Activated T-helper 2 cell treated with anti-CD3 and anti-CD28 coated beads, Interferon-gamma antibody, Interleukin-2, Interleukin-4, amounts not matched to agents 10 μg/mL and 5 μg/mL and 100 μg/mL, durations not matched to agents 14 hours and 24 hours and 36 hours (primary cell): Measurements from ENCODE around the gene PDE8A. TPM values are rescaled to one million over a fixed set of nuclear protein-coding genes. Genes with fewer than 3 reads are reported as not detected.

Source experiments
- DNase-seq: peaks from one replicate; pipeline ENCODE4 v3.0.0; 2021; ENCODE audit warnings: low spot score
- H3K27ac Mint-ChIP-seq: one replicate; pipeline ENCODE4 v1.8.0; 2021; ENCODE audit warnings: mixed read lengths
- H3K27me3 Mint-ChIP-seq: one replicate; pipeline ENCODE4 v1.8.0; 2021; ENCODE audit warnings: low read depth, mixed read lengths
- H3K36me3 Mint-ChIP-seq: one replicate; pipeline ENCODE4 v1.8.0; 2021; ENCODE audit warnings: low read depth, mixed read lengths
- H3K4me1 Mint-ChIP-seq: one replicate; pipeline ENCODE4 v1.8.0; 2021; ENCODE audit warnings: low read depth, mixed read lengths
- H3K4me3 Mint-ChIP-seq: one replicate; pipeline ENCODE4 v1.8.0; 2021; ENCODE audit warnings: low read depth, mild to moderate bottlenecking, moderate library complexity, mixed read lengths
- H3K9me3 Mint-ChIP-seq: one replicate; pipeline ENCODE4 v1.8.0; 2021; ENCODE audit warnings: mixed read lengths
- intact Hi-C: fragments of 100-400 bp; cut with micrococcal nuclease; formaldehyde crosslinking; loops from one replicate; pipeline ENCODE4 v1.15.1; 2023
- total RNA-seq: library from RNA; stranded (reverse); gene quantifications from 2 replicates; pipeline ENCODE4 v1.2.3, GENCODE V29; 2022

Gene PDE8A
- total RNA-seq, 1 donor from 2014 or later, result 20.4 TPM

GRCh38 chr15:85108136-85108535, 126.5 kb downstream of the PDE8A start:
- no peak for DNase-seq
- Mint-ChIP-seq H3K27me3 (no peaks in the 10 kb centered on the region), H3K4me1 (no peaks in the 10 kb centered on the region), H3K27ac (no peak overlapping the region), H3K9me3 (no peaks in the 10 kb centered on the region), H3K36me3 (no peaks in the 10 kb centered on the region), H3K4me3 (no peak overlapping the region)
- intact Hi-C loops, result no loop called here

- H3K4me3 Mint-ChIP-seq, result no peak overlapping the region
- no peaks in the 10 kb centered on the region for H3K4me1 Mint-ChIP-seq
- no peak for DNase-seq
- no peak overlapping the region for H3K27ac Mint-ChIP-seq
- intact Hi-C loops, result no loop called here
- H3K36me3 Mint-ChIP-seq, result peaks cover 3% of the 10 kb centered on the region
- no peaks in the 10 kb centered on the region for H3K27me3 Mint-ChIP-seq
- no peaks in the 10 kb centered on the region for H3K9me3 Mint-ChIP-seq
Measured at GRCh38 chr15:85109333-85109732, 127.7 kb downstream of the PDE8A start.

GRCh38 chr15:85112997-85113396, 131.3 kb downstream of the PDE8A start:
- intact Hi-C loops, result no loop called here
- Mint-ChIP-seq H3K4me1 (peaks cover 15% of the 10 kb centered on the region), H3K27me3 (no peaks in the 10 kb centered on the region)

GRCh38 chr15:85114886-85115285, 133.2 kb downstream of the PDE8A start:
- peaks cover 20% of the 10 kb centered on the region for H3K4me1 Mint-ChIP-seq
- H3K36me3 Mint-ChIP-seq, result peaks cover 35% of the 10 kb centered on the region
- intact Hi-C loops, result no loop called here
- H3K4me3 Mint-ChIP-seq, result no peak overlapping the region
- DNase-seq, result no peak
- H3K9me3 Mint-ChIP-seq, result no peaks in the 10 kb centered on the region
- no peak overlapping the region for H3K27ac Mint-ChIP-seq
- H3K27me3 Mint-ChIP-seq, result no peaks in the 10 kb centered on the region

More at GRCh38 chr15:85112997-85113396, 131.3 kb downstream of the PDE8A start:
- Mint-ChIP-seq H3K9me3 (no peaks in the 10 kb centered on the region), H3K4me3 (no peak overlapping the region), H3K36me3 (peaks cover 29% of the 10 kb centered on the region), H3K27ac (no peak overlapping the region)
- no peak for DNase-seq

- Mint-ChIP-seq H3K27ac (no peak overlapping the region), H3K4me1 (peaks cover 20% of the 10 kb centered on the region), H3K27me3 (no peaks in the 10 kb centered on the region), H3K4me3 (no peak overlapping the region), H3K36me3 (peaks cover 35% of the 10 kb centered on the region), H3K9me3 (no peaks in the 10 kb centered on the region)
- intact Hi-C loops, result no loop called here
- no peak for DNase-seq
Measured at GRCh38 chr15:85116066-85116465, 134.4 kb downstream of the PDE8A start.

- no peak overlapping the region for H3K4me3 Mint-ChIP-seq
- peaks cover 36% of the 10 kb centered on the region for H3K36me3 Mint-ChIP-seq
- no peak overlapping the region for H3K27ac Mint-ChIP-seq
- no peak for DNase-seq
- H3K9me3 Mint-ChIP-seq, result no peaks in the 10 kb centered on the region
- H3K4me1 Mint-ChIP-seq, result peaks cover 20% of the 10 kb centered on the region
- H3K27me3 Mint-ChIP-seq, result no peaks in the 10 kb centered on the region
- intact Hi-C loops, result no loop called here
Measured at GRCh38 chr15:85116494-85116893, 134.8 kb downstream of the PDE8A start.

DNA sequence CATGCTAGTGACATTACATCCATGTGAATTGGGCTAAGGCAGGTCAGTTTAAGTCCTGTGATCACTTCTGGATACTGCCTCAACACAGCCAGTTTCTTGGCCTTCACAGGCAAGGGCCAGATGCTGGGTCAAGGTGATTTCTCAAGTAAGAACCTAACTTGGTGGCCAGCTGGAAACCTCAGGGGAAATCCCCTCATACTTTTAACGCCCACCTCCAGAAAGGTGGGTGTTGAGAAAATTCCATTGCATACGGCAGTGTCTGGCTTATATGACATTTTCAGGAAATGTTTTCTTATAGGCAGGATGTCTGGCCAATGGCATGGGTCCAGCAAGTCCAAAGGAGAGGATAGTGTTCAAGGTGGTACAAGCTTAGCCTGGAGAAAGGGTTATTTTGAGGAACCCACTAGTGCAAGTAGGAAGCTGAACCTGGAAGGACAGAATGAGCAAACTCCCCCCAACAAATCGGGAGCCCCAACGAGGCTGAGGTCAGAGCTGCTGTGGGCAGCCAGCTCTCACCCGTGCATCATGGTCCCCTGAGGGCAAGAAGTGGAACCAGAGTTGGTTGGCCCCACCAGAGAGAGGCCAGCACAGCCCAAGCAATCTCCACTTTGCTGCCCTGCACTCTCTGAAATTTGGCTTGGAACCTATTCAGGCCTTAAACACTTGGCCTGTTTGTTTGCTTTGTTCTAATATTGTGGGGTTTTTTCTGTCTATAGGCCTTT, 135.4 kb downstream of the PDE8A start:
- Mint-ChIP-seq H3K27ac (peak overlapping the region; percentile 70), H3K4me1 (peaks cover 20% of the 10 kb centered on the region), H3K4me3 (no peak overlapping the region), H3K36me3 (peaks cover 40% of the 10 kb centered on the region), H3K27me3 (no peaks in the 10 kb centered on the region), H3K9me3 (no peaks in the 10 kb centered on the region)
- no peak for DNase-seq
- intact Hi-C loops, result no loop called here

DNA sequence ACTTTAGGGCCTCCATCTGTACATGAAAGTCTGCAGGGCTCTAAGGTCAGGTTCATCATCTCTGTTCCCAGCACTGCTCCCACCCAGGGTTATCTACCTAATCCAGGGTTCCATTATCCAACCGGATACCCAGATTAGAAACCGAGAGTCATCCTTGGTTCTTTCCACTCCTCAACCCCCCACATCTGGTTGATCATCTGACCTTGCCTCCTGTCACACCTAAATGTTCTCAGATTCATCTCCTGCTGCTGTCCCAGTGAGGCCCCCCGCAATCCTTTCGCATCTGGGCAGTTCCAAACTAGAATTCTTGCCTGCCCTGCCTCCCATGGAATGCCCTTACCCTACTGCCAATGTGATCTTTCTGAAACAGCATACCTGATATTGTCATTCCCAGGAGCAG, 136.5 kb downstream of the PDE8A start:
- Mint-ChIP-seq H3K9me3 (no peaks in the 10 kb centered on the region), H3K27me3 (no peaks in the 10 kb centered on the region), H3K27ac (no peak overlapping the region), H3K4me3 (no peak overlapping the region), H3K4me1 (peaks cover 20% of the 10 kb centered on the region), H3K36me3 (peaks cover 44% of the 10 kb centered on the region)
- no peak for DNase-seq
- intact Hi-C loops, result no loop called here

DNA sequence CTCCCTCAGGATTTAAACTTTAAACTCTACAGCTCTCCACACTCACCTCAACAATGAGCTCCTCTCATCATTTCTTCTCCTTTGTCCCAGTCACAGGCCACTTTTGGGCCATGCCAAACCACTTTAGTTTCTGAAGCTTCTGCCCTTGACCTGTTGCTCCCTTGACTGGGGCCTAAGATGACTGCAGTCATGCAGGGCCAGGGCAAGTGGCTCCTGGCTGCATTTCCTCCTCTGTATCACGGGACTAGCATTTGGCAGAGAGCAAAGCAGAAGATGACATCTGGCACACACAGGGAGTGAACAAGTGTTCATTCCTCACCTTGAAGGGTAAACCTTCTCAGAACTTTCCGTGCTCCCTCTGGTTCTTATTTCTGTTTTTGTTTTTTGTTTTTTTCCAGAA, 136.9 kb downstream of the PDE8A start:
- peaks cover 20% of the 10 kb centered on the region for H3K4me1 Mint-ChIP-seq
- peaks cover 48% of the 10 kb centered on the region for H3K36me3 Mint-ChIP-seq
- intact Hi-C loops, result no loop called here
- H3K27ac Mint-ChIP-seq, result no peak overlapping the region
- H3K9me3 Mint-ChIP-seq, result no peaks in the 10 kb centered on the region
- no peak overlapping the region for H3K4me3 Mint-ChIP-seq
- no peaks in the 10 kb centered on the region for H3K27me3 Mint-ChIP-seq
- DNase-seq, result no peak

GRCh38 chr15:85120351-85121113, 138.9 kb downstream of the PDE8A start:
- Mint-ChIP-seq H3K4me1 (peaks cover 20% of the 10 kb centered on the region), H3K36me3 (peaks cover 48% of the 10 kb centered on the region), H3K27me3 (no peaks in the 10 kb centered on the region), H3K9me3 (no peaks in the 10 kb centered on the region), H3K27ac (no peak overlapping the region), H3K4me3 (no peak overlapping the region)
- intact Hi-C loops, result no loop called here
- DNase-seq, result no peak

GRCh38 chr15:85124173-85124572, 142.5 kb downstream of the PDE8A start:
- DNase-seq, result no peak
- no peaks in the 10 kb centered on the region for H3K27me3 Mint-ChIP-seq
- peaks cover 3% of the 10 kb centered on the region for H3K4me1 Mint-ChIP-seq
- H3K9me3 Mint-ChIP-seq, result no peaks in the 10 kb centered on the region
- no peak overlapping the region for H3K4me3 Mint-ChIP-seq
- H3K27ac Mint-ChIP-seq, result no peak overlapping the region
- peaks cover 47% of the 10 kb centered on the region for H3K36me3 Mint-ChIP-seq
- intact Hi-C loops, result no loop called here

- Mint-ChIP-seq H3K9me3 (no peaks in the 10 kb centered on the region), H3K4me1 (peaks cover 5% of the 10 kb centered on the region), H3K27me3 (no peaks in the 10 kb centered on the region), H3K36me3 (peaks cover 55% of the 10 kb centered on the region), H3K27ac (no peak overlapping the region), H3K4me3 (no peak overlapping the region)
- intact Hi-C loops, result no loop called here
- no peak for DNase-seq
Measured at GRCh38 chr15:85125056-85125661, 143.5 kb downstream of the PDE8A start.

DNA sequence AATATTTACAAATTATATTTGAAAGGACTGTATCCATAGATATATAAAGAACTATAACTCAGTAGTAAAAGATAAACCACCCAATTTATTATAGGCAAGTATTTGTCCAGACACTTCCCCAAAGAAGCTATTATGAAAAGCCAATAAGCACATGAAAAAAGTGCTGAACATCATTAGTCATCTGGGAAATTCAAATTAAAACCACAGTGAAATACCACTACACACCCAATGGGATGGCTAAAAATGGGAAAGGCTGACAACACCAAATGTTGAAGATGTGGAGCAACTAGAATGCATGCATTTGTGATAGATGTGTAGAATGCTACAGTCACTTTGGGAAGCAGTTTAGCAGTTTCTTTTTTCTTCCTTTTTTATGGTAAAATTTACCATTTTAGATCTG, 147.0 kb downstream of the PDE8A start:
- intact Hi-C loops, result no loop called here
- no peak overlapping the region for H3K4me3 Mint-ChIP-seq
- peaks cover 14% of the 10 kb centered on the region for H3K9me3 Mint-ChIP-seq
- peaks cover 5% of the 10 kb centered on the region for H3K4me1 Mint-ChIP-seq
- no peak overlapping the region for H3K27ac Mint-ChIP-seq
- H3K36me3 Mint-ChIP-seq, result peaks cover 70% of the 10 kb centered on the region
- no peak for DNase-seq
- no peaks in the 10 kb centered on the region for H3K27me3 Mint-ChIP-seq
